Type B pancreatic cell (in vitro differentiated cells): ENCODE results near the gene STARD9. TPM values are rescaled to one million over a fixed set of nuclear protein-coding genes. Genes with fewer than 3 reads are reported as not detected.

Experiments
- DNase-seq: peaks from one replicate; pipeline ENCODE4 v3.0.0; 2021; ENCODE audit warnings: mixed read lengths; ENCODE audit not compliant: unreplicated experiment; ENCODE audit errors: extremely low spot score
- H3K27ac Mint-ChIP-seq: 2 replicates; pipeline ENCODE4 v1.8.0; 2021; ENCODE audit warnings: mild to moderate bottlenecking, mixed read lengths
- H3K27me3 Mint-ChIP-seq: 2 replicates; pipeline ENCODE4 v1.8.0; 2021; ENCODE audit warnings: mixed read lengths
- H3K36me3 Mint-ChIP-seq: 2 replicates; pipeline ENCODE4 v1.8.0; 2021; ENCODE audit warnings: mixed read lengths
- H3K4me1 Mint-ChIP-seq: one replicate; pipeline ENCODE4 v1.8.0; 2021; ENCODE audit warnings: mixed read lengths; ENCODE audit not compliant: unreplicated experiment
- H3K4me3 Mint-ChIP-seq: 2 replicates; pipeline ENCODE4 v1.8.0; 2021; ENCODE audit warnings: mild to moderate bottlenecking, mixed read lengths
- H3K9me3 Mint-ChIP-seq: 2 replicates; pipeline ENCODE4 v1.8.0; 2021; ENCODE audit warnings: mixed read lengths
- total RNA-seq: library from RNA; stranded (reverse); gene quantifications from 2 replicates; pipeline ENCODE4 v1.2.1, GENCODE V29; 2021; ENCODE audit warnings: low replicate concordance
- TF ChIP-seq, protein P1 (sequence below): fragments of 200-600 bp; sonication (generic); conservative IDR thresholded peaks from 2 replicates; pipeline ENCODE4 v1.5.0; 2021; ENCODE audit warnings: antibody characterized with exemption, mild to moderate bottlenecking

The STARD9 gene
- total RNA-seq, 1 donor from 2014 or later = 13.7 TPM

DNA sequence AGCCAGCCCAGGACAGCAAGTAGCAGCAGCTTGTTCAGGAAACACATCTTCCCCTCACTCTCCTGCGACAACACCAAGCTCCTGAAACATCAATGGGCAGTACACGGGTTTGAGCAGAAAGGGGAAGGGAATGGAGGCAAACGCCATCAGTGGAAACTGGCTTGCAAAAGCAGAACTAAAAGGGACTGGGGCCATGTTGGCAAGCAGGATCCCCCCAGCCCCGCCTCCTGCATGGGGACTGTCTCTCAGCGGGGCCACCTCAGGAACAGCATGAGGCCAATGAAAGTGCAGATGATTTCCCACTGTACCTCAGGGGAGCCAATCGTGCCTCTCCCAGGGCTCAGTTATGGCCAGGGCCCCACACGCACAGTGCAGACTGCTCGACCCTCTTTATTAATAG is 154.7 kb downstream of the STARD9 start:
- Mint-ChIP-seq H3K27ac (no peak overlapping the region), H3K4me3 (no peak overlapping the region), H3K9me3 (no peaks in the 10 kb centered on the region), H3K4me1 (peaks cover 4% of the 10 kb centered on the region), H3K36me3 (peaks cover 18% of the 10 kb centered on the region), H3K27me3 (no peaks in the 10 kb centered on the region)
- peak; percentile 37 for DNase-seq
- TF ChIP-seq, protein P1, sequence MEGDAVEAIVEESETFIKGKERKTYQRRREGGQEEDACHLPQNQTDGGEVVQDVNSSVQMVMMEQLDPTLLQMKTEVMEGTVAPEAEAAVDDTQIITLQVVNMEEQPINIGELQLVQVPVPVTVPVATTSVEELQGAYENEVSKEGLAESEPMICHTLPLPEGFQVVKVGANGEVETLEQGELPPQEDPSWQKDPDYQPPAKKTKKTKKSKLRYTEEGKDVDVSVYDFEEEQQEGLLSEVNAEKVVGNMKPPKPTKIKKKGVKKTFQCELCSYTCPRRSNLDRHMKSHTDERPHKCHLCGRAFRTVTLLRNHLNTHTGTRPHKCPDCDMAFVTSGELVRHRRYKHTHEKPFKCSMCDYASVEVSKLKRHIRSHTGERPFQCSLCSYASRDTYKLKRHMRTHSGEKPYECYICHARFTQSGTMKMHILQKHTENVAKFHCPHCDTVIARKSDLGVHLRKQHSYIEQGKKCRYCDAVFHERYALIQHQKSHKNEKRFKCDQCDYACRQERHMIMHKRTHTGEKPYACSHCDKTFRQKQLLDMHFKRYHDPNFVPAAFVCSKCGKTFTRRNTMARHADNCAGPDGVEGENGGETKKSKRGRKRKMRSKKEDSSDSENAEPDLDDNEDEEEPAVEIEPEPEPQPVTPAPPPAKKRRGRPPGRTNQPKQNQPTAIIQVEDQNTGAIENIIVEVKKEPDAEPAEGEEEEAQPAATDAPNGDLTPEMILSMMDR = no peak

DNA sequence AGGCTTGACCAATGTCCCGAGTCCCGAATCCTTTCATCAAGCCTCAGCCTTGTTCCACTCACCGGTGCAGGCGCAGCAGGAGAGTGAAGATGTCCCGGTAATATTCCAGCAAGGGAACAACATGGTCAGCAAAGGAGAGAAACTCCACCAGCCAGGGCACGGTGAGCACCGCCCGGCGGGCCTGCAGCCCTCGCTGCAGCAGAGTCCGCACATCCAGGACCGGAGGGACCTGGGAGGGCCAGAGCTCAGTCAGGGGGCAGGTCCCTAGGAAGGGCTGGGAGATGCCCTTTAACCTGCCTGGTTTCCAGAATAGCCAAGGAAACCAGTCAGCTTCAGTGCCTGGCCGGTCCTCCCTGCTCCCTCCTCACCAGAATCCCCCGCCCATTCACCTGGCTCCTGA is 155.1 kb downstream of the STARD9 start:
- H3K27ac Mint-ChIP-seq = no peak overlapping the region
- H3K4me3 Mint-ChIP-seq = no peak overlapping the region
- no peak for DNase-seq
- no peaks in the 10 kb centered on the region for H3K27me3 Mint-ChIP-seq
- no peaks in the 10 kb centered on the region for H3K9me3 Mint-ChIP-seq
- H3K4me1 Mint-ChIP-seq = peaks cover 4% of the 10 kb centered on the region
- TF ChIP-seq, protein P1 = no peak
- peaks cover 18% of the 10 kb centered on the region for H3K36me3 Mint-ChIP-seq

DNA sequence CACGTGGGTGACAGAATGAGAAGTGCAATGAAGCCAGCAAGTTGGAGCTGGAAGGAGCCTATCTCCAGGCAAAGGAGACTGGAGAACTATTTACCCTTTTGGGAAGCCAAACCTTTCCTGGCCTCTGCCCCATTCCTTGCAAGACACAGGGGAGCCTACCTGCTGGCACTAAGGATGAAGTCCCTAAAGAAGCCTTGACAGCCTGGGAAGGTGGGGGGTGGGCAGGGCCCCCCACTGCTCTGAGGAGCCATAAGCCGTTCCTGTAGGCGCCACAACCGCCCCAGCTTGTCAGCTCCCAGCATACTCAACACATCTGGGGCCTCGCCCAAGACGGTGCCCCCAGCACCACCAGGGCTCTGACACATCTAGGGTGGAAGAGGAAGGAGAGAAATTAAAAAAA is 156.1 kb downstream of the STARD9 start:
- Mint-ChIP-seq H3K27me3 (no peaks in the 10 kb centered on the region), H3K4me1 (peaks cover 8% of the 10 kb centered on the region), H3K9me3 (no peaks in the 10 kb centered on the region), H3K4me3 (no peak overlapping the region), H3K27ac (no peak overlapping the region), H3K36me3 (peaks cover 18% of the 10 kb centered on the region)
- TF ChIP-seq, protein P1 = no peak
- peak; percentile 50 for DNase-seq

DNA sequence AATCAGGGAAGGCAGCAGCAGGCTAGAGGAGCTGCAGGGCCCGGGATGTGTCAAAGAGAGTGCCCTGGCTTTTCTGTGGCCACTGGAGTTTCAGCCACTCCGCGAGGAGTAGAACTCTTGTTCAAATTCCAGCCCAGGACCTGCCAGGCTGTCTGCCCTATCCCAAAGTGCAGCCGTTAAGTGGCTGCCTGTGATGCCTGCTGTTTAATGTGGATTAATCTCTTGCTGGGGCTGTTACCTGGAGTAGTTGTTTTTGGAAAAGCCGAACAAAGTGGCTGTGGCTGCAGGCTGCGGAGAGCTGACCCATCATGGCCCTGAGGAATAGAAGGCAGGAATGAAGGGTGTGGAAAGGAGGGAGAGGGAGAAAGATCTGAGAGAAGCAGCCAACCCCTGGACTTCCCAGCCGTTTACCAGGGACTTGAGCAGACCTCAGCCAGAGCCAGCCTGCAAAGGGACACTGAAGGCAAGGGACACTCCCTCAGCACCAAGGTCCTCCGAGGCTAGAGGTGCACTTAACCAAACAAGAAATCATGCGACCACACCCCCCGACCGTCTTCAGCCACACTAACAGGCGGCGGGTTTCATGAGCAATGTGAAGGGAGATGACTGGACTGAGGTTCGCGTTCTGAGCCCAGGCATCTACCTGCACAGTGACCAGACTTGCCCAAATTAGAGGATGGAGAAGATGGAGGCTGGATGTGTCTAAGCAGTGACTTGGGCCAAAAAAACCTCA is 156.9 kb downstream of the STARD9 start:
- Mint-ChIP-seq H3K36me3 (peaks cover 15% of the 10 kb centered on the region), H3K27ac (no peak overlapping the region), H3K9me3 (no peaks in the 10 kb centered on the region), H3K27me3 (no peaks in the 10 kb centered on the region), H3K4me3 (no peak overlapping the region), H3K4me1 (peaks cover 8% of the 10 kb centered on the region)
- DNase-seq = peak; percentile 62
- TF ChIP-seq, protein P1 = no peak

GRCh38 chr15:42733027-42733426 is 157.6 kb downstream of the STARD9 start:
- Mint-ChIP-seq H3K9me3 (no peaks in the 10 kb centered on the region), H3K27me3 (no peaks in the 10 kb centered on the region), H3K4me3 (no peak overlapping the region), H3K27ac (no peak overlapping the region), H3K36me3 (peaks cover 15% of the 10 kb centered on the region), H3K4me1 (peaks cover 14% of the 10 kb centered on the region)
- TF ChIP-seq, protein P1 = no peak
- DNase-seq = no peak
